Measurements from ENCODE around the gene CSRNP3.

Gene CSRNP3

DNA sequence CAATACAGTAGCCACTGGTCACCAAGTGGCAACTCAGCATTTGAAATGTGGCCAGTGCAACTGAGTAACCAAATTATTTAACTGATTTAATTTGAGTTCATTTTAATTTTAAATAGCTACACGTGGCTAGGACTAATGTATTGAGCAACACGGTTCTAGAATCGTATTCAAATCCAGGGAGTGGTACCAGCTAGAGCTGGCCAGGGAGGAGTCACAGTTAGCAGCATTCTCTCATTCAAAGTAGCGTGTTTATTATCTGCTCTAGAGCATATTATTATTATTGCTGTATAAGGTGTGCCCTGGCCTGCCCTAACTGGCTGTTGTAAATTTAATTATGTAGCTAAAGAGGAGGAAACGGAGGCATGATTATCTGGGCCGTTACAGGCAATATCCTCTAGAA, 231.6 kb downstream of the CSRNP3 start:
- no peak overlapping the region for H3K4me3 ChIP-seq (ENCODE audit: low read depth, low read length)
- H3K36me3 ChIP-seq (ENCODE audit: control insufficient read depth, insufficient read depth, low read length): no peaks in the 10 kb centered on the region
- H3K27me3 ChIP-seq (ENCODE audit: control insufficient read depth, insufficient read depth, low read length): no peaks in the 10 kb centered on the region
- H3K9ac ChIP-seq (ENCODE audit: low read length): no peak overlapping the region
- H3K4me1 ChIP-seq (ENCODE audit: control insufficient read depth, insufficient read depth, low read length): peaks cover 34% of the 10 kb centered on the region
- H3K27ac ChIP-seq (ENCODE audit: low read depth, low read length): no peak overlapping the region
- no peaks in the 10 kb centered on the region for H3K9me3 ChIP-seq (ENCODE audit: control insufficient read depth, insufficient read depth, low read depth, low read length)

GRCh38 chr2:165706960-165707487, 237.5 kb downstream of the CSRNP3 start:
- no peaks in the 10 kb centered on the region for H3K27me3 ChIP-seq (ENCODE audit: control insufficient read depth, insufficient read depth, low read length)
- no peaks in the 10 kb centered on the region for H3K36me3 ChIP-seq (ENCODE audit: control insufficient read depth, insufficient read depth, low read length)
- H3K4me1 ChIP-seq (ENCODE audit: control insufficient read depth, insufficient read depth, low read length): peaks cover 20% of the 10 kb centered on the region
- peaks cover 3% of the 10 kb centered on the region; the same call in 1 of the 2 replicates for H3K9me3 ChIP-seq (ENCODE audit: control insufficient read depth, insufficient read depth, low read depth, low read length)
- H3K9ac ChIP-seq (ENCODE audit: low read length): peak overlapping the region; percentile 0
- no peak overlapping the region for H3K4me3 ChIP-seq (ENCODE audit: low read depth, low read length)
- peak overlapping the region; percentile 93 for H3K27ac ChIP-seq (ENCODE audit: low read depth, low read length)

- no peak overlapping the region for H3K9ac ChIP-seq (ENCODE audit: low read length)
- H3K27ac ChIP-seq (ENCODE audit: low read depth, low read length): no peak overlapping the region
- H3K36me3 ChIP-seq (ENCODE audit: control insufficient read depth, insufficient read depth, low read length): no peaks in the 10 kb centered on the region
- no peak overlapping the region for H3K4me3 ChIP-seq (ENCODE audit: low read depth, low read length)
- H3K9me3 ChIP-seq (ENCODE audit: control insufficient read depth, insufficient read depth, low read depth, low read length): 0 out of 2 replicates have a peak, but pooled peaks cover 2% of the 10 kb centered on the region
- H3K4me1 ChIP-seq (ENCODE audit: control insufficient read depth, insufficient read depth, low read length): no peaks in the 10 kb centered on the region
- H3K27me3 ChIP-seq (ENCODE audit: control insufficient read depth, insufficient read depth, low read length): no peaks in the 10 kb centered on the region
Observed at GRCh38 chr2:165716091-165716490, 246.6 kb downstream of the CSRNP3 start.

DNA sequence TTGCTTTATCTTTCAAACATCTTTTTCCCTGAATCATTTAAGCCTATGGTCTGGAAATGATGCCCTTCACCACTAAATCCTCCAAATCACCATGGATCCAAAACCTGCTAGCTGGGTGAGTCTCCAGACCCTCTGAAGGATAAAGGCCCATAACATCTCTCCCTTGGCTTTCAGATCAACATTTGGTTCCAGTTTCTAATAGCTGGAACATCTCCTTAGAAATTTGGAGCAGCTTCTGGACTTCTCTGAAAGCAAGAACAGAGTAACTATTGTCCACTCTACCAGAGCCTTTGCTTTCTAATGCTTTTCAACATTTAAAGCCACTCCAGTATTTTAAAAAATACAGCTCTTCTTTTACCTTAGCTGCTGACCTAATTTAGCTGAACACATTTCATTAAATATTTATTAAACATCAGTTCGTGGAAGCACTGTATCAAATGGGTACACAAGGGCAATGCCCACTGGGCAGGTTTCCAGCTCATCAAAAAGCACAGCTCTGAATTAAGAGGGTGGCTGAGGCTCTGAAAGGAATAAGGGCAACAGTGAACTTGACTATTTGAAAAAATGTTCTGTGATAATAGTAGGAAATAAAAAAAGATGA, 249.2 kb downstream of the CSRNP3 start:
- Histone ChIP-seq H3K9ac (ENCODE audit: low read length) (no peak overlapping the region), H3K27me3 (ENCODE audit: control insufficient read depth, insufficient read depth, low read length) (no peaks in the 10 kb centered on the region), H3K4me3 (ENCODE audit: low read depth, low read length) (no peak overlapping the region), H3K9me3 (ENCODE audit: control insufficient read depth, insufficient read depth, low read depth, low read length) (0 out of 2 replicates have a peak, but pooled peaks cover 2% of the 10 kb centered on the region), H3K36me3 (ENCODE audit: control insufficient read depth, insufficient read depth, low read length) (no peaks in the 10 kb centered on the region), H3K4me1 (ENCODE audit: control insufficient read depth, insufficient read depth, low read length) (no peaks in the 10 kb centered on the region; the same call in 1 of the 2 replicates), H3K27ac (ENCODE audit: low read depth, low read length) (no peak overlapping the region)

DNA sequence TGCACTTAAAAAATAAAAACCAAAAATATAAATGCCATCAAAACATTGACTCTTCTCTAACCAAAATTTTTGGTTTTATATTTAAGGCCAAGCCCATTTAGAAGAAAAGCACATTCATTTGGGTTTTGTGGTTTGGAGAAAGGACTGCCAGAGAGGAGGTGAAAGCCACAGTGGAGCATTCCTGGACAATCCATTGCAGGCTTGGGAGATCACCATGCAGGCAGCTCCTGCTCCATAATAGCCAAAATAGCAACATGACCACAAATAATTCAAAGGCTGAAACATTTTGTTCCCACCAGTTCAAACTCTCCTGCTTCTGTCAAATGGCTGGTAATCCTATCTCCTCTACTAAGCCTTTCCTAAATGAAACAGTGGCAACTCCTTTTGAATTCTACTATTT, 251.0 kb downstream of the CSRNP3 start:
- 0 out of 2 replicates have a peak, but pooled peaks cover 2% of the 10 kb centered on the region for H3K9me3 ChIP-seq (ENCODE audit: control insufficient read depth, insufficient read depth, low read depth, low read length)

DNA sequence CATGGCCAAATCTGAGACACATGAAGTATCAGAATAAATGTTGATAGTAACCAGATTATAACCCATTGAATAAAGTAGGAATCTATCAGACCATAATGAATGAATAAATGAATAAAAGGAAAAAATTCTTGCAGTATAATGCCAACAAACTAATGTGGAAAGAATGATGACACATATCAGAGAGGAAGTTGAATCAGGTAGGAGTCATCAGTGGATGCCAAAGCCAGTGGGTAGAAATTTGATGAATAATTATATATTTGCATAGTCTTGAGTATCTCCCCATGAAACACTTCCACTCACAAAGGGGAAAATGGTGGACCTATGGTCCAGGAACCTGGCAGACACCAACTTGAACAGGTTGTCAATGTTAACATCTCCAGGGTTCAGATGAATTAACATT, 255.9 kb downstream of the CSRNP3 start:
- Histone ChIP-seq H3K27ac (ENCODE audit: low read depth, low read length) (no peak overlapping the region), H3K9me3 (ENCODE audit: control insufficient read depth, insufficient read depth, low read depth, low read length) (no peaks in the 10 kb centered on the region), H3K27me3 (ENCODE audit: control insufficient read depth, insufficient read depth, low read length) (no peaks in the 10 kb centered on the region), H3K4me1 (ENCODE audit: control insufficient read depth, insufficient read depth, low read length) (no peaks in the 10 kb centered on the region; the same call in 1 of the 2 replicates), H3K36me3 (ENCODE audit: control insufficient read depth, insufficient read depth, low read length) (no peaks in the 10 kb centered on the region), H3K4me3 (ENCODE audit: low read depth, low read length) (no peak overlapping the region), H3K9ac (ENCODE audit: low read length) (no peak overlapping the region)

More for the DNA sequence above, 251.0 kb downstream of the CSRNP3 start:
- no peak overlapping the region for H3K4me3 ChIP-seq (ENCODE audit: low read depth, low read length)
- no peak overlapping the region for H3K27ac ChIP-seq (ENCODE audit: low read depth, low read length)
- no peak overlapping the region for H3K9ac ChIP-seq (ENCODE audit: low read length)
- no peaks in the 10 kb centered on the region; the same call in 1 of the 2 replicates for H3K4me1 ChIP-seq (ENCODE audit: control insufficient read depth, insufficient read depth, low read length)
- no peaks in the 10 kb centered on the region for H3K27me3 ChIP-seq (ENCODE audit: control insufficient read depth, insufficient read depth, low read length)
- H3K36me3 ChIP-seq (ENCODE audit: control insufficient read depth, insufficient read depth, low read length): no peaks in the 10 kb centered on the region

Measured in HUES6 (cell line).